ENCODE measurements around the gene ARRDC4. TPM values are rescaled to one million over a fixed set of nuclear protein-coding genes. Genes with fewer than 3 reads are reported as not detected.

Gene ARRDC4
- total RNA-seq, 3 donors from 2014 or later (not counting 1 experiment from before 2014, with no cell fraction given), result 6.6 to 7.3 (median 7.0) TPM

DNA sequence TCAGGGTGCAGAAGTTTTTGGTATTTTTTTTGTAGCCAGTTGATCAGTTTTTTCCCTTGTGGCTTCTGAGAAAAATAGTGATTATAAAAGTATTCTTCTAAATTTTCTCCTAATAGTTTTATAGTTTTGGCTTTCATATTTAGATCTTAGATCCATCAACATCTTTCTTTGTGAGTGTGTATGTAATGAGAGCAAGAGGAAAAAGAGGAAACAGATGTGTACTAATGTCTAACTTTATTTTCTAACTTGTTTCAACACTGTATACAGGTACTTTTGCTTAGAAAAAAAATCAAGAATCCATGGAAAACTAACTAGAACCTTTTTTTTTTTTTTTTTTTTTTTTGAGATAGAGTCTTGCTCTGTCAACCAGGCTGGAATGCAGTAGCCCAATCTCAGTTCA lies 53.1 kb downstream of the ARRDC4 start:
- no peaks in the 10 kb centered on the region for H3K9me3 Mint-ChIP-seq
- H3K27ac Mint-ChIP-seq, result no peak overlapping the region
- H3K4me1 Mint-ChIP-seq, result no peaks in the 10 kb centered on the region
- H3K36me3 Mint-ChIP-seq, result no peaks in the 10 kb centered on the region
- no peak overlapping the region for H3K4me3 Mint-ChIP-seq
- Histone ChIP-seq H3K27me3 (ENCODE audit: control insufficient read depth, insufficient read depth, low read length) (no peaks in the 10 kb centered on the region), H3K4me3 (ENCODE audit: low read length) (no peak overlapping the region), H3K9me3 (ENCODE audit: control insufficient read depth, insufficient read depth, low read length) (no peaks in the 10 kb centered on the region), H3K4me1 (ENCODE audit: control insufficient read depth, insufficient read depth, low read length) (no peaks in the 10 kb centered on the region), H3K27ac (ENCODE audit: low read length) (no peak overlapping the region), H3K36me3 (ENCODE audit: control insufficient read depth, insufficient read depth, low read length) (no peaks in the 10 kb centered on the region)
- TF ChIP-seq, protein P1, sequence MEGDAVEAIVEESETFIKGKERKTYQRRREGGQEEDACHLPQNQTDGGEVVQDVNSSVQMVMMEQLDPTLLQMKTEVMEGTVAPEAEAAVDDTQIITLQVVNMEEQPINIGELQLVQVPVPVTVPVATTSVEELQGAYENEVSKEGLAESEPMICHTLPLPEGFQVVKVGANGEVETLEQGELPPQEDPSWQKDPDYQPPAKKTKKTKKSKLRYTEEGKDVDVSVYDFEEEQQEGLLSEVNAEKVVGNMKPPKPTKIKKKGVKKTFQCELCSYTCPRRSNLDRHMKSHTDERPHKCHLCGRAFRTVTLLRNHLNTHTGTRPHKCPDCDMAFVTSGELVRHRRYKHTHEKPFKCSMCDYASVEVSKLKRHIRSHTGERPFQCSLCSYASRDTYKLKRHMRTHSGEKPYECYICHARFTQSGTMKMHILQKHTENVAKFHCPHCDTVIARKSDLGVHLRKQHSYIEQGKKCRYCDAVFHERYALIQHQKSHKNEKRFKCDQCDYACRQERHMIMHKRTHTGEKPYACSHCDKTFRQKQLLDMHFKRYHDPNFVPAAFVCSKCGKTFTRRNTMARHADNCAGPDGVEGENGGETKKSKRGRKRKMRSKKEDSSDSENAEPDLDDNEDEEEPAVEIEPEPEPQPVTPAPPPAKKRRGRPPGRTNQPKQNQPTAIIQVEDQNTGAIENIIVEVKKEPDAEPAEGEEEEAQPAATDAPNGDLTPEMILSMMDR (IDR thresholded peaks at IDR 0.05), result no peak
- intact Hi-C loops (cut with micrococcal nuclease), result no loop called here
- ATAC-seq (no peak), DNase-seq (no peak)
- H3K27me3 Mint-ChIP-seq (ENCODE audit: low read depth in 2 of 2), result peaks cover 17 to 29% of the 10 kb centered on the region in 2 donors

DNA sequence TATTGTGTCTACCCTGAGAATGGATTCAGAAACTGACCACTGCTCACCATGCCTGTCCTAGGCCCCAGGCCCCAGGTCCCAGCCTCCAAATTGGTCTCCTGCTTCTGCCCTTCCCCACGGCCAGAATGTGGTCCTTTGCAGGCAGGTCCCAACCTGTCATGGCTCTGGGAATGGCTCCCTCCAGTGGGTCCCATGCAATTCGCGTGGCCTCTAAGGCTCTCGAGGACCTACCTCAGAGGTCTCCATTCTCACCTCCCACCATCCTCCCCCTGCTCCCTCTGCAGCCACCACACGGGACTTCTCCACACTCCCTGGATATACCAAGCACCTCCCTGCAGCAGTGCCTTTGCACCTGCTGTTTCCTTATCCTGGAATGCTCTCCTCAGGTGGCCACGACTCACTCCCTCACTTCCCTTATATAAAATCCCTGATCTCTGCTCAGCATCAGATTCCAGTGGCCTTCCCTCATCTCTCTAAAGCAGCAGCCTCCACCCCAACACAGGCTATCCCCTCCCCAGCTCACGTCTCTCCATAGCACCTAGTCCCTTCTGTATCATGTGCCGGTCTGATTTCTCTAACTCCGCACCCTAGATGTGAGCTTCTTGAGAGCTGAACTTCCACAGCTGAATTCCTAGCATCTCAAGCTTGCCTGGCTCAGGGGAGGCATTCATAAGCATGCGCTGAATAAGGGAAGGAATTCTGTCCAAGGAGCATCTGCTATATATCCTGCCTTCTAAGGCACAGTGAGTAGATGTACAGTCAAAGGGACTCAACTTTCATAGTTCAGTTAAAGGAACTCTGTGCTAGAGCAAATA lies 56.9 kb downstream of the ARRDC4 start:
- intact Hi-C loops (cut with micrococcal nuclease), result no loop called here
- Histone ChIP-seq H3K9me3 (ENCODE audit: control insufficient read depth, insufficient read depth, low read length) (no peaks in the 10 kb centered on the region), H3K36me3 (ENCODE audit: control insufficient read depth, insufficient read depth, low read length) (no peaks in the 10 kb centered on the region), H3K27ac (ENCODE audit: low read length) (no peak overlapping the region), H3K4me1 (ENCODE audit: control insufficient read depth, insufficient read depth, low read length) (no peaks in the 10 kb centered on the region), H3K27me3 (ENCODE audit: control insufficient read depth, insufficient read depth, low read length) (no peaks in the 10 kb centered on the region), H3K4me3 (ENCODE audit: low read length) (no peak overlapping the region)
- Mint-ChIP-seq H3K4me1 (no peaks in the 10 kb centered on the region), H3K9me3 (no peaks in the 10 kb centered on the region), H3K4me3 (no peak overlapping the region), H3K27ac (no peak overlapping the region), H3K27me3 (ENCODE audit: low read depth in 2 of 2) (peaks cover 8 to 18% of the 10 kb centered on the region in 2 donors), H3K36me3 (no peaks in the 10 kb centered on the region)
- TF ChIP-seq, protein P1 (IDR thresholded peaks at IDR 0.05), result no peak
- WGBS (ENCODE audit: insufficient coverage), result 89% methylated on average over 10 of the region's 10 CpGs
- DNase-seq (no peak), ATAC-seq (no peak)

DNA sequence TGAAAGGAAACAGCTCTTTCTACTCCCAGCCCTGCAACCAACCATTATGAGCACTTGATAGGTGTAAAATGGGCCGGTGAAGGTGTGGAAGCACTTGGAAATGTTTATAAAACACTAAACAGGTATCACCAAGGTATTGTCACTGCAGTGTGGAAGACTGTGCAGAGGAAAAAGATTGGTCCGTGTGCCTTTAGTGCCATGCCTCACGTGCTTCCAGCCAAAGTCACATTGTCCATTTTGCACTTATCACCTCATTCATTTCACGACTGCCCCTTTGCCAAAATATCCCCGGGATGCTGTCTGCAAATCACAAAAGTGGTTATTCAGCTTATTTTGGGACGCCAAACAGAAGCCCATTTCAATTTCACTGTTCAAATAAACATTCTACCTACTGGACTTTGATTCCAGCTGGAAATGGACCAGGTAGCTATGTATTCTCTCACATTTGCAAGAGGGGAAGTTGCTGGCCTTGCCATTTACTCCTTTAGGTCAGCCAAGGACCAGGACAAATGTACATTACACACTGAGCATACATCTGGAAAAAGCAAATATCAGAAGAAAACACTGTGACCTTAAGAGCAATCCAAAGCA lies 58.4 kb downstream of the ARRDC4 start:
- DNase-seq (no peak), ATAC-seq (no peak)
- H3K27ac ChIP-seq (ENCODE audit: low read length), result no peak overlapping the region
- no peak overlapping the region for H3K27ac Mint-ChIP-seq
- 84% methylated on average over 5 of the region's 6 CpGs for WGBS (ENCODE audit: insufficient coverage)
- no peaks in the 10 kb centered on the region for H3K4me1 ChIP-seq (ENCODE audit: control insufficient read depth, insufficient read depth, low read length)
- H3K27me3 ChIP-seq (ENCODE audit: control insufficient read depth, insufficient read depth, low read length), result no peaks in the 10 kb centered on the region
- H3K9me3 ChIP-seq (ENCODE audit: control insufficient read depth, insufficient read depth, low read length), result no peaks in the 10 kb centered on the region
- H3K4me1 Mint-ChIP-seq, result no peaks in the 10 kb centered on the region
- H3K4me3 Mint-ChIP-seq, result no peak overlapping the region
- intact Hi-C loops (cut with micrococcal nuclease), result no loop called here
- H3K36me3 ChIP-seq (ENCODE audit: control insufficient read depth, insufficient read depth, low read length), result no peaks in the 10 kb centered on the region
- H3K4me3 ChIP-seq (ENCODE audit: low read length), result no peak overlapping the region
- peaks cover 14 to 27% of the 10 kb centered on the region in 2 donors for H3K27me3 Mint-ChIP-seq (ENCODE audit: low read depth in 2 of 2)
- no peaks in the 10 kb centered on the region for H3K36me3 Mint-ChIP-seq
- H3K9me3 Mint-ChIP-seq, result no peaks in the 10 kb centered on the region
- TF ChIP-seq, protein P1 (IDR thresholded peaks at IDR 0.05), result no peak
